H1 (cell line): ENCODE measurements around the gene FOXD4L1. TPM values are rescaled to one million over a fixed set of nuclear protein-coding genes. Genes with fewer than 3 reads are reported as not detected.
A peak's percentile ranks its signal among the peaks of the same experiment; 100 is the strongest.
"Not testable (repeated sequence)": the region's sequence is repeated elsewhere in the genome, so short reads cannot be mapped to it uniquely, and the experiment has no call there.

Experiments
- CTCF ChIA-PET: fragments of 300-600 bp; sonication (Branson Sonifier 250); formaldehyde crosslinking; loops from one replicate; lab custom pipeline; 2021; ENCODE audit not compliant: partially characterized antibody; lab: Charles Lee
- POLR2A ChIA-PET: fragments of 300-600 bp; sonication (Branson Sonifier 250); formaldehyde crosslinking; loops from one replicate; lab custom pipeline; 2021; ENCODE audit warnings: inconsistent platforms; ENCODE audit not compliant: partially characterized antibody; lab: Charles Lee
- DNase-seq, 2 experiments: peaks; one replicate each; pipeline versions ENCODE4 v3.0.0 to v3.0.0-alpha.2; 2010 to 2022; ENCODE audit warnings: low spot score in 2 of 2, low read depth in 1 of 2, mixed read lengths in 1 of 2
- FAIRE-seq: peaks from 2 replicates; lab custom pipeline; 2011; peaks lifted over from hg19 to GRCh38; lab: Jason Lieb, UNC
- H2AFZ ChIP-seq: 2 replicates; pipeline ENCODE4 v1.8.1; 2012; ENCODE audit warnings: low read length, inconsistent platforms
- H2AK5ac ChIP-seq: 2 replicates; pipeline ENCODE4 v1.6.1; 2013; ENCODE audit warnings: low read depth, low read length
- H2BK120ac ChIP-seq: replicated peaks from 2 replicates; pipeline ENCODE3; 2013; ENCODE audit warnings: low read depth, low read length, inconsistent platforms
- H2BK12ac ChIP-seq: 2 replicates; pipeline ENCODE4 v1.6.1; 2013; ENCODE audit warnings: low read depth, low read length
- H2BK15ac ChIP-seq: 2 replicates; pipeline ENCODE4 v1.6.1; 2013; ENCODE audit warnings: low read length
- H2BK20ac ChIP-seq: 2 replicates; pipeline ENCODE4 v1.6.1; 2013; ENCODE audit warnings: low read length
- H2BK5ac ChIP-seq: 2 replicates; pipeline ENCODE4 v1.6.1; 2013; ENCODE audit warnings: low read depth, low read length
- H3K14ac ChIP-seq: 2 replicates; pipeline ENCODE4 v1.6.1; 2013; ENCODE audit warnings: inconsistent platforms; ENCODE audit not compliant: insufficient read length
- H3K18ac ChIP-seq: 2 replicates; pipeline ENCODE4 v1.6.1; 2013; ENCODE audit warnings: low read length; ENCODE audit errors: extremely low read depth
- H3K23ac ChIP-seq: 2 replicates; pipeline ENCODE4 v1.6.1; 2013; ENCODE audit warnings: inconsistent platforms; ENCODE audit not compliant: insufficient read length
- H3K23me2 ChIP-seq: 2 replicates; pipeline ENCODE4 v1.6.1; 2013; ENCODE audit warnings: low read depth, low read length
- H3K27ac ChIP-seq: 2 replicates; pipeline ENCODE4 v1.6.1; 2011; ENCODE audit warnings: low read depth, low read length, inconsistent platforms
- H3K27me3 ChIP-seq, 4 experiments: replicated peaks in 1 of 4; 1 replicate in 1 of 4; 2 replicates in 3 of 4; pipeline versions ENCODE4 v1.6.1 to v1.8.1; 2011 to 2013; ENCODE audit warnings: low read length in 3 of 4, mild to moderate bottlenecking in 3 of 4, inconsistent platforms in 2 of 4, mixed read lengths in 2 of 4, moderate library complexity in 1 of 4; ENCODE audit not compliant: control insufficient read depth in 3 of 4, insufficient read depth in 3 of 4; ENCODE audit errors: extremely low read depth in 1 of 4
- H3K36me3 ChIP-seq, 4 experiments: 2 replicates each; pipeline versions ENCODE4 v1.6.1 to v1.8.1; 2011 to 2013; ENCODE audit warnings: mild to moderate bottlenecking in 4 of 4, low read length in 3 of 4, moderate library complexity in 2 of 4, control low read depth in 1 of 4, inconsistent platforms in 1 of 4; ENCODE audit not compliant: insufficient read depth in 4 of 4, control insufficient read depth in 2 of 4
- H3K4ac ChIP-seq: replicated peaks from 2 replicates; pipeline ENCODE3; 2013; ENCODE audit warnings: low read length, low read depth, mixed read lengths, inconsistent platforms; ENCODE audit not compliant: insufficient read length
- H3K4me1 ChIP-seq, 4 experiments: replicated peaks in 1 of 4; 1 replicate in 1 of 4; 2 replicates in 3 of 4; pipeline versions ENCODE4 v1.6.1 to v1.8.1; 2011 to 2013; ENCODE audit warnings: low read length in 3 of 4, inconsistent platforms in 2 of 4, mixed read lengths in 1 of 4; ENCODE audit not compliant: insufficient read depth in 4 of 4, control insufficient read depth in 3 of 4
- H3K4me2 ChIP-seq, 2 experiments: 2 replicates each; pipeline versions ENCODE4 v1.6.1 to v1.8.1; 2011 to 2013; ENCODE audit warnings: low read depth in 2 of 2, low read length in 2 of 2, control low read depth in 1 of 2, inconsistent platforms in 1 of 2, mild to moderate bottlenecking in 1 of 2; ENCODE audit not compliant: insufficient read depth in 1 of 2
- H3K4me3 ChIP-seq, 4 experiments: fragments of 200-600, 300-600 bp in 1 of 4; sonication (generic), shearing (Covaris generic), sonication (Bioruptor Twin) in 1 of 4; 2 replicates each; pipeline versions ENCODE4 v1.5.1 to v1.8.1; 2011 to 2016; ENCODE audit warnings: low read length in 4 of 4, low read depth in 3 of 4, control low read depth in 2 of 4, inconsistent platforms in 2 of 4, mild to moderate bottlenecking in 2 of 4, mixed read lengths in 1 of 4, moderate library complexity in 1 of 4; ENCODE audit not compliant: insufficient read depth in 2 of 4; ENCODE audit errors: extremely low read depth in 1 of 4
- H3K56ac ChIP-seq: replicated peaks from 2 replicates; pipeline ENCODE3; 2013; ENCODE audit warnings: low read depth, mild to moderate bottlenecking, mixed read lengths, low read length, inconsistent platforms; ENCODE audit not compliant: insufficient read length
- H3K79me1 ChIP-seq: 2 replicates; pipeline ENCODE4 v1.6.1; 2013; ENCODE audit warnings: low read depth, low read length, control low read depth
- H3K79me2 ChIP-seq, 2 experiments: 2 replicates each; pipeline versions ENCODE4 v1.6.1 to v1.8.1; 2012 to 2013; ENCODE audit warnings: low read length in 2 of 2, mild to moderate bottlenecking in 2 of 2, inconsistent platforms in 1 of 2; ENCODE audit not compliant: insufficient read depth in 2 of 2, control insufficient read depth in 1 of 2
- H3K9ac ChIP-seq, 4 experiments: replicated peaks in 1 of 4; 1 replicate in 1 of 4; 2 replicates in 3 of 4; pipeline versions ENCODE4 v1.6.1 to v1.8.1; 2011 to 2013; ENCODE audit warnings: low read depth in 3 of 4, low read length in 3 of 4, control low read depth in 2 of 4, mild to moderate bottlenecking in 2 of 4, moderate library complexity in 2 of 4, inconsistent platforms in 1 of 4; ENCODE audit errors: extremely low read depth in 1 of 4
- H3K9me3 ChIP-seq, 2 experiments: 2 replicates each; pipeline versions ENCODE4 v1.6.1 to v1.8.1; 2012 to 2013; ENCODE audit warnings: mild to moderate bottlenecking in 2 of 2, moderate library complexity in 2 of 2, control low read depth in 1 of 2, inconsistent platforms in 1 of 2, low read depth in 1 of 2, low read length in 1 of 2, mixed read lengths in 1 of 2; ENCODE audit not compliant: insufficient read depth in 2 of 2
- H4K20me1 ChIP-seq, 2 experiments: replicated peaks in 1 of 2; 2 replicates each; pipeline versions ENCODE3 to v1.8.1; 2011 to 2013; ENCODE audit warnings: inconsistent platforms in 2 of 2, low read length in 2 of 2, mild to moderate bottlenecking in 1 of 2; ENCODE audit not compliant: insufficient read depth in 2 of 2, control insufficient read depth in 1 of 2
- H4K5ac ChIP-seq: 2 replicates; pipeline ENCODE4 v1.6.1; 2013; ENCODE audit warnings: low read length, low read depth, mixed read lengths, inconsistent platforms; ENCODE audit not compliant: insufficient read length
- H4K8ac ChIP-seq: 2 replicates; pipeline ENCODE4 v1.8.0; 2013; ENCODE audit warnings: mild to moderate bottlenecking, moderate library complexity, low read length, inconsistent platforms; ENCODE audit not compliant: insufficient read depth; ENCODE audit errors: extremely low read depth
- H4K91ac ChIP-seq: replicated peaks from 2 replicates; pipeline ENCODE3; 2013; ENCODE audit warnings: low read length, mixed read lengths, inconsistent platforms; ENCODE audit not compliant: insufficient read length
- WGBS, 2 experiments: shearing (Covaris generic) in 1 of 2; methylation state at CpG; one replicate each; pipeline versions ENCODE4 v1.1.6 to v1.1.7; 2013 to 2015; ENCODE audit warnings: low lambda C conversion rate in 2 of 2, mixed read lengths in 2 of 2, inconsistent platforms in 1 of 2, low coverage in 1 of 2, missing lambda C conversion rate in 1 of 2; ENCODE audit not compliant: insufficient replicate concordance in 2 of 2, insufficient coverage in 1 of 2, insufficient read length in 1 of 2; ENCODE audit errors: extremely low coverage in 1 of 2, missing lambda C conversion rate in 1 of 2; 5-methylcytosine and 5-hydroxymethylcytosine counted together
- long read RNA-seq, 2 experiments: library from RNA in 1 of 2; library from capped mRNA in 1 of 2; stranded (forward); transcript quantifications; one replicate each; pipeline ENCODE4 v2.0.0, GENCODE V29; 2021; ENCODE audit warnings: inconsistent platforms in 1 of 2
- polyA minus RNA-seq, 3 experiments: library from RNA; depleted of rRNA, polyadenylated mRNA; stranded (reverse); fragments of >200 nt; gene quantifications; 1 replicate in 2 of 3; 2 replicates in 1 of 3; pipeline ENCODE4 v1.2.3, GENCODE V29; 2011
- polyA plus RNA-seq, 7 experiments: library from polyadenylated mRNA; depleted of rRNA in 3 of 7; stranded (reverse) in 5 of 7; unstranded in 2 of 7; fragments of >200 nt in 5 of 7; fragments of 200-250 nt in 2 of 7; gene quantifications; 1 replicate in 5 of 7; 2 replicates in 1 of 7; 4 replicates in 1 of 7; pipeline versions ENCODE4 v1.2.1 to v1.2.3, GENCODE V29; 2011 to 2013; ENCODE audit warnings: missing spikeins in 2 of 7, mixed read lengths in 2 of 7
- total RNA-seq: library from RNA; stranded (reverse); fragmentation: NEBNext Ultra II Directional; extraction: Animal tissue kit (Norgen Biotek cat#: 25700); gene quantifications from 2 replicates; pipeline ENCODE4 v1.2.1, GENCODE V29; 2021

Gene FOXD4L1
- not detected in 2 replicates for total RNA-seq
- polyA plus RNA-seq (2011; rRNA removed): not detected in 2 replicates
- 0.04 TPM for polyA plus RNA-seq (2011; cell fraction: cytosol; rRNA removed)
- polyA plus RNA-seq (2011; cell fraction: nucleus; rRNA removed): 0.04 TPM
- not detected in 4 replicates for polyA plus RNA-seq (2012, experiment 1 of 2)
- polyA plus RNA-seq (2012, experiment 2 of 2): not detected
- not detected for polyA plus RNA-seq (2013, experiment 1 of 2)
- polyA plus RNA-seq (2013, experiment 2 of 2): not detected
- 0.07 and 0.09 TPM in 2 replicates for polyA minus RNA-seq (2011; rRNA and poly(A)+ RNA removed)
- polyA minus RNA-seq (2011; cell fraction: cytosol; rRNA and poly(A)+ RNA removed): not detected
- 0.30 TPM for polyA minus RNA-seq (2011; cell fraction: nucleus; rRNA and poly(A)+ RNA removed)
- long read RNA-seq, experiment 1: 0 reads
- long read RNA-seq, experiment 2: 0 reads

DNA sequence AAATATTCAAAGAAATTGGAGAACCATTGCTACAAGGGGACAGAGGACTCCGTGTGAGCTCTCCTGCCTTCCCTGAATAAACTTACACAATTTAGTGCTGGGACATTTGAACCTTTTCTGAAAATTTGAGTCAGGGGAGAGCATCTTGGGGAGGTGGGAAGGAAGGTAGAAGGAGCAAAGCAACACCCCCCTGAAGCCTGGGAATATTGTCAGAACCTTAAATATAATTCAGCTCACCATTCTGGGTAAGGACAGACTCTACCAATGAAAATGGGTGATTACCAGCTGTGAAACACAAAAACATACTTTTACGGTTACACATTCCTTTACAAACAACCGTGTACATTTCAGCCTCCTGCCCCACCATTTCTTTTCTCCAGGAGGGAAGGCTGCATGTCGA is at the start of gene FOXD4L1:
FOXD4L1 (plus strand) TSS at position 301 of the 400 bp plus-strand sequence. CDS start 592 bp downstream, outside the sequence.
- H3K27ac ChIP-seq: not testable (repeated sequence)

DNA sequence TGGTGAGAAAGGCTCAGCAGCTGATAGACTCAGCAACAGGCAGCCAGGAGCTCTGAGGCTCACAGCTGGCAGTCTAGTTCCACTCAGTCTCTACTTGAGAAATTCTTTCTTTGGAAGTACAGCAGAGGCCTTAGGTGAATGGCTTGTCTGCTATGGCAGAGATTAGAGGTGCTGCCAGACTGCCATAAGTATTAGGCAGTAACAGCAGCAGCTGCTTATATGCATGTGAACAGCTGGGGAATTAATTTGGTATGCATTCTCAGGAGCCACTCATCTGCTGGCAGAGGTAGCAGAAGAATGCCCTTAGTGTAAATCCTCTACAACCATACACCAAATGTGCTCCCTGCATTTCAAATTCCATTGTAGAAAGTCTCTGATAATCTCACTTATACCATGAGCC is 32.7 kb upstream of the FOXD4L1 start:
- H2BK120ac ChIP-seq, H4K5ac ChIP-seq, H3K4me1 ChIP-seq, H2BK5ac ChIP-seq, H3K4me2 ChIP-seq, H3K27me3 ChIP-seq, DNase-seq, H4K20me1 ChIP-seq, H4K91ac ChIP-seq, H3K79me2 ChIP-seq, H3K23me2 ChIP-seq, H3K27ac ChIP-seq, H2BK15ac ChIP-seq, H2AK5ac ChIP-seq, H4K8ac ChIP-seq, FAIRE-seq, H3K23ac ChIP-seq, H3K18ac ChIP-seq, H3K9ac ChIP-seq, H3K9me3 ChIP-seq, H2BK20ac ChIP-seq, H3K79me1 ChIP-seq, H3K36me3 ChIP-seq, CTCF ChIA-PET, POLR2A ChIA-PET, H2BK12ac ChIP-seq, H3K4ac ChIP-seq, H3K56ac ChIP-seq, H3K14ac ChIP-seq, H3K4me3 ChIP-seq, H2AFZ ChIP-seq: not testable (repeated sequence)

More for the DNA sequence above, at the start of gene FOXD4L1:
- H3K14ac ChIP-seq, H3K4ac ChIP-seq, H2BK20ac ChIP-seq, H3K56ac ChIP-seq, H3K4me1 ChIP-seq, H4K91ac ChIP-seq, FAIRE-seq, H4K20me1 ChIP-seq, H3K23ac ChIP-seq, H2AK5ac ChIP-seq, H3K79me1 ChIP-seq, H2BK15ac ChIP-seq, H3K9ac ChIP-seq, CTCF ChIA-PET, H2AFZ ChIP-seq, H3K79me2 ChIP-seq, H2BK5ac ChIP-seq, H2BK12ac ChIP-seq, DNase-seq, H3K9me3 ChIP-seq, H3K18ac ChIP-seq, POLR2A ChIA-PET, H3K23me2 ChIP-seq, H3K36me3 ChIP-seq, H4K8ac ChIP-seq, H2BK120ac ChIP-seq, H4K5ac ChIP-seq: not testable (repeated sequence)
- 0% methylated on average over 1 of the region's 4 CpGs; no CpG with 5 or more reads in 1 of the 2 experiments for whole genome bisulfite sequencing, 2 experiments
- Histone ChIP-seq H3K27me3 (peaks cover 14 to 32% (median 28%) of the 10 kb centered on the region in 4 experiments; a peak in 6 of 7 replicates), H3K4me2 (0 out of 4 replicates have a peak within 1 kb of the TSS, but pooled peaks of 1 of the 2 experiments have one; percentile 50), H3K4me3 (0 out of 8 replicates have a peak within 1 kb of the TSS, but pooled peaks of 1 of the 4 experiments have one; percentile 24)
